Fibroblast of mammary gland (primary cell): Measurements from ENCODE around the gene EXOC7.

Source experiments
- DNase-seq: peaks from one replicate; pipeline ENCODE4 v3.0.0-alpha.2; 2010; ENCODE audit warnings: low read depth
- H3K4me3 ChIP-seq: 2 replicates; pipeline ENCODE4 v1.5.1; 2011; ENCODE audit warnings: low read depth, mild to moderate bottlenecking, low read length, moderate library complexity; ENCODE audit not compliant: control insufficient read depth
- CTCF ChIP-seq: conservative IDR thresholded peaks from 2 replicates; pipeline ENCODE4 v1.5.1; 2011; ENCODE audit warnings: low read depth, low read length, inconsistent platforms; ENCODE audit not compliant: control insufficient read depth, insufficient read depth

Gene EXOC7

GRCh38 chr17:76142039-76142584 is 38.5 kb upstream of the EXOC7 start:
- no peak for TF ChIP-seq CTCF
- no peak overlapping the region for H3K4me3 ChIP-seq
- no peak for DNase-seq

GRCh38 chr17:76141212-76142038 is 37.8 kb upstream of the EXOC7 start, which contains the start of gene FOXJ1:
Gene FOXJ1, minus strand, starts transcription at chr17:76141245. Its CDS starts 850 bp downstream, at chr17:76140395.
- no peak for TF ChIP-seq CTCF
- peak within 1 kb of the TSS; percentile 44 for H3K4me3 ChIP-seq
- peak; percentile 71 for DNase-seq

GRCh38 chr17:76140661-76141211 is 37.1 kb upstream of the EXOC7 start:
- no peak overlapping the region for H3K4me3 ChIP-seq
- DNase-seq, result no peak
- TF ChIP-seq CTCF, result no peak

GRCh38 chr17:76139801-76140660 is 36.4 kb upstream of the EXOC7 start:
- TF ChIP-seq CTCF, result no peak
- peak; percentile 7 for DNase-seq
- no peak overlapping the region for H3K4me3 ChIP-seq

GRCh38 chr17:76138896-76139752 is 35.5 kb upstream of the EXOC7 start:
- no peak for TF ChIP-seq CTCF
- no peak overlapping the region for H3K4me3 ChIP-seq
- no peak for DNase-seq
